Activated CD8-positive, alpha-beta memory T cell treated with anti-CD3 and anti-CD28 coated beads for 1 hour (primary cell): ENCODE results near the gene SUFU.
A peak's percentile ranks its signal among the peaks of the same experiment; 100 is the strongest.
"Not testable (repeated sequence)": the region's sequence is repeated elsewhere in the genome, so short reads cannot be mapped to it uniquely, and the experiment has no call there.

Experiments
- DNase-seq, 2 donors: peaks; one replicate each; pipeline ENCODE4 v3.0.0-alpha.2; 2020; ENCODE audit warnings: low read depth in 1 of 2; ENCODE audit errors: extremely low read depth in 1 of 2

Gene SUFU

DNA sequence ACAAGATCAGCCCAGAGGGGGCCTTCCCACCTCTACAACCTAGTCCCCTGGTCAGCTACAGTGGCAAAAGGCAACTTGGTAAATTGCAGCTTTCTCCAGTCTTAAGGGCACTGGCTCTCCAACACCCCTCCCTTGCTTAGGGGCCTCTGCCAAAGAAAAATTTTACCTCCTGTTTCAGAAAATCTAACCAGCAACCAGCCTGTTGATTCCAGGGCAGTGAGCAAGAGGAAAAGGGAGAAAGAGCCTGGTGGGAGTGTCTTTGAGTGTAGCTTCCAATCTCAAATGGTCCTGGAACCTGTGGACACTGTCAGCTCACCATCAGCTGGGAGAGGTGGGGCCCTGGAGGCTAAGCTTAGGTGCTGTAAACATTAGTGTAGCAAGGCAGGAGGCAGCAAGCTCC is 24.1 kb upstream of the SUFU start:
- no peak for DNase-seq

DNA sequence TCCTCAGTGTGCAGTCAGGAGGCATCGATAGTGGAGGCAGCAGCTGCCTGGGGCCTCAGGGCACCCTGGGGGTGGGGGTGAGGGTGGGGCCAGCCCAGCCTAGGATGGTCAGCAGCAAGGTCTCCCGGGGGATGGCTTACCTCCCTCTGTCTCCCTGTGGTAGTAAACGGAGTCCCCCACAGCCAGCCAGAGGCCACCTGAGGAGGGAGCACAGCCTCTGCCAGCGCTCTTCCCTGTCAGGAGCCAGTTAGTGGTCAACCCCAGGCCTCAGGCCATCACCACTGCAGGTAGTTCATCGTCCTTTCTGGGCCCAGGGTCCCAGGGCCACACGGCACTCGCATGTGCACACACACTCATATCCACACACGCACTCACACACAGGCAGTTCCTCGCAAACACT is 23.4 kb upstream of the SUFU start:
- no peak for DNase-seq

GRCh38 chr10:102484021-102484420 is 19.8 kb upstream of the SUFU start:
- DNase-seq: no peak

DNA sequence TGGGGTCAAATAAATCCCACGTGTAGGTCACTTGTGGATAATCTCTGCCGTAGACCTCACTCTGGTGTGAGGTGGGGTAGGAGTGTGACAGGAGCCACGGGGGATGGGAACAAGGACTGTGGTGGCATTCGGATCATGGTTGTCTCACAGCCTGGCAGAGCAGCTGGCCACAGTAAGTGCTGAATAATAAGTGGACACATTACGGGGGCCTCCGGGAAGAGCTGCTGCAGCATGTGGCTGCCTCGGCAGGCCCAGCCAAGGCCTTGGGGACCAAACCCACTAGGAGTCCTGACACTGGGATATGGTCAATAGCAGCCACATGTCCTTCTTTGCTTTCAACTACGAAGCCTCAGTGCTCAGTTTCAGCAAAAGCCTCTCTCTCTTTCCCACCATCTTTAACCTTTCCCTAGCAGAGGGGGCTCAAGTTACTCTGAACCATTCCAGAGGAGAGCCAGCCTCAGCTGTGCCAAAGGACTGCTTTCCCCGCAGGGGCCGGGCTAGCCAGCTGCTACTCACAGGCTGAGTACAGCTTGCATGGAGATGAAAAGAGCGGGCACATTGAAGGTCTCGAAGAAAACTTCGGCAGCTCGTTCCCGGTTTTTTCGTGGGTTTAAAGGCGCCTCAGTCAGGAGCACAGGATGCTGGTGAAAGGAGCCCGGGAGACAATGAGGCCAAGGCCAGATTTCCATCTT is 18.5 kb upstream of the SUFU start:
- no peak for DNase-seq

GRCh38 chr10:102491136-102491535 is 12.6 kb upstream of the SUFU start:
- DNase-seq: no peak

DNA sequence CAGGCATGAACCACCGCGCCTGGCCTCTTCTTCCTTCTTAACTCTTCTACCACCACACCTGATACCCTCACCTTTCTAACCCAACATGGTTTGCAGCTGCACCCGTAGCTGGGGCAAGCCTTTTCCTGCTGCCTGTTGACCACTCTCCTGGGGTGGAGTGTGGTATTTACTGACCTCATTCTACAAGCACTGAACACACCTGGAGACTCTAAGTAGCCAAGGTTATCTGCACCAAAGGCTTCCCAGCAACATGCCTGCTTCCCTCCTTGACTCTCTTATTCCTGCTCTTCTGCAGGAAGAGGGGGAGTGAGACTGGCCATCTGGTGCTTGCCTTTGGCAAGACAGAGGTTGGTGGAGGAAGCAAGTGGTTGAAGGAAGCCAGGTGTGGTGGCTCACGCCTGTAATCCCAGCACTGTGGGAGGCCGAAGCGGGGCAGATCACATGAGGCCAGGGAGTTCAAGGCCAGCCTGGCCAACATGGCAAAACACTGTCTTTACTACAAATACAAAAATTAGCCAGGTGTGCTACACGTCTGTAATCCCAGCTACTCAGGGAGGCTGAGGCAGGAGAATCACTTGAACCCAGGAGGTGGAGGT is 11.3 kb upstream of the SUFU start:
- no peak for DNase-seq

DNA sequence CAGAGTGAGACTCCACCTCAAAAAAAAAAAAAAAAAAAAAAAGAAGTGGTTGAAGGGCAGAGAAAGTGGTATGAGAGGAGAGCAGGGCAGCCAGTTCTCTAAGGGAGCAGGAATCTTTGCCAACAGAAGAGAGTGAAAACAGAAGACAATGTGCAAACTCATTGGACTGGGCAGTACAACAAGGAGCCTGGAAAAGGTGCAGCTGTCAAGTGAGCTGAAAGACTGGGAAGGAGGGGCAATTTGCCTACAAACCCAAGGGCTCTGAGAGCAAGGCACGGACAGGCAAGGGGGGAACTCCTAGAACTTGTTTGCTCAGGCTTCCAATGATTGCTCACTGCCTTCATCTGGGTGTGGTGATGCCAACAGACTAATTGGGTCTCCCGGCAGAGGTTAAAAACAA is 10.8 kb upstream of the SUFU start:
- DNase-seq: no peak

DNA sequence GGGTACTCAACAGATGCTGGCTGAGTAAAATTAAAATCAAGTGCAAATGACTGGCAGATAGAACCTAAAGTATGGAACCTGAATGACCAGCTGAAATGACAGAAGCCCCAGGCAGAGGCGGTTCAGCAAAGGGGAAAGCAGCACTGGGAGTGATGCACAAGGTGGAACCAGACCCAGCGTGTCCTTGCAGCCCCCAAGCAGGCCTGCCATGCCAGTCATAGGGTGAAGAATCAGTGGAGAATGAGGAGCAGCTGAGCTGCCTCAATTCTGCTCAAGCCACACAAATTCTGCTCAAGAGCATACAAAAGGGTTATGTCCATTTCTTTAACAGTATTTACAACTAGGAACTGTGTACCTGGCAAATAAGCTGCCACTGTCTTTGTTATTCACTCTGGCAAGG is 10.0 kb upstream of the SUFU start:
- DNase-seq: no peak

DNA sequence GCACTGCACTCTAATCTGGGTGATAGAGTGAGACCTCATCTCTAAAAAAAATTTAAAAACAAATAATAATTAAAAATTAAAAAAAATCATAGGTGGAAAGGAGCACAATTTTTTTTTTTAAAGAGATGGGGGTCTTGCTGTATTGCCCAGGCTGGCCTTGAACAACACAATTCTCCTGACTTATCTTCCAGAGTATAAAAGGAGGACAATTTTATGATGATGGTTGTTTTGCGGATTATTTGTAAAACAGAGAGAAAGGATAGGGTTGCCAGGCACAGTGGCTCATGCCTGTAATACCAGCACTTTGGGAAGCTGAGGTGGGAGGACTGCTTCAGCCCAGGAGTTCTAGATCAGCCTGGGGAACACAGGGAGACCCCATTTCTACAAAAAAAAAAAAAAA is 6.2 kb upstream of the SUFU start:
- no peak for DNase-seq

DNA sequence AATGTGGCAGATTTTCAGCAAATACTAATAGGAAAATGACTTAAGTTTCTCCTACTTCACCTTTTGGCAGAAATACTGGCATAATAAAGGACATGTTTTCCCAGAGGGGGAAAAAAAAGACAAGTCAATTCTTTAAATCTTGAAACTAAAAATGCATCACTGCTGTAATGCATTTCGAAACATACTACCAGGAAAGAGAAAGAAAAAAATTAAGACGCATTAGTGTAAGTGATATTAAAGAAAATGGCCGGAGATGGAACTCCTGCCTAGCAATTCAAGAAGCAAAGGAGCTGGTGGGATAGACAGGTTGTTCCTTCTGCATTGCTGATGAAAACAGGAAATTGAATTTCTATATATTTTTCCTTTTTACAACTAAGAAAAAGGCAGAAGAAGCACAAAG is 4.4 kb upstream of the SUFU start:
- no peak for DNase-seq

- not testable (repeated sequence) for DNase-seq
Measured at GRCh38 chr10:102500686-102501085, 3.1 kb upstream of the SUFU start.

GRCh38 chr10:102501201-102502028 is 2.4 kb upstream of the SUFU start:
- DNase-seq: no peak

GRCh38 chr10:102502029-102502336 is 1.8 kb upstream of the SUFU start:
- DNase-seq: peak; percentile 92 to 97

GRCh38 chr10:102502337-102503151 is 1.2 kb upstream of the SUFU start, which contains the start of gene ACTR1A:
TSS of gene ACTR1A (minus strand) at chr10:102502712. CDS start at chr10:102502647, 65 bp downstream.
- peak; percentile 90 for DNase-seq

GRCh38 chr10:102504179-102504975 is 605 bp downstream of the SUFU start:
- no peak for DNase-seq

- DNase-seq: no peak
Measured at GRCh38 chr10:102504976-102505300, 1.2 kb downstream of the SUFU start.

GRCh38 chr10:102505462-102506115 is 1.8 kb downstream of the SUFU start:
- no peak for DNase-seq

DNA sequence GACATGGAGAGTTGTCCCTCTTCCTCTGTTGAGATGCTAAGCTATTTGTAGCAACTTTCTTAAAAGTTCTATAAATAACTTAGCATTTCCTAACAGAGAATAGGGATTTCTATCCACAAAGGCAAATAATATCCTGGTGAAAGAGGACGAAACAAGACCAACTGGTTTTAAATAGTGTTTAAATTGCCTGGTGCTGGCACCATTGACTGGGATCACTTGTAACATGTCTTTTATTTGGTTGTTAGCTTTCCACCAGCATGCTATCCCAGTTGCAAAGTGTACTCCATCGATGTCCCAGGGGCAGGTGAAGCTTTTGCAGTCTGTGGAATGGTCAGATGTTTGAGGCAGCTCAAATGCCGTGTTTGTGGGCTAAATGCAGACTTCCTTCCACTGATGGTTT is 3.7 kb downstream of the SUFU start:
- DNase-seq: no peak

GRCh38 chr10:102508506-102508905 is 4.7 kb downstream of the SUFU start:
- DNase-seq: no peak

GRCh38 chr10:102509387-102509786 is 5.6 kb downstream of the SUFU start:
- no peak for DNase-seq
